WTC11 (cell line): Measurements from ENCODE around the gene FTCD.

Experiments
- CREB1 ChIP-seq: sonication (generic); formaldehyde crosslinking; IDR thresholded peaks from 2 replicates; pipeline ENCODE4 v1.8.0; 2023; ENCODE audit warnings: mild to moderate bottlenecking, missing genetic modification reagents
- FOXP1 ChIP-seq: sonication (generic); formaldehyde crosslinking; IDR thresholded peaks from 2 replicates; pipeline ENCODE4 v1.8.0; 2022; ENCODE audit warnings: missing genetic modification reagents, mild to moderate bottlenecking, moderate library complexity, borderline replicate concordance
- NFE2L1 ChIP-seq: sonication (generic); formaldehyde crosslinking; IDR thresholded peaks from 2 replicates; pipeline ENCODE4 v1.8.1; 2023; ENCODE audit warnings: missing genetic modification reagents
- NR3C1 ChIP-seq: sonication (generic); formaldehyde crosslinking; conservative IDR thresholded peaks from 2 replicates; pipeline ENCODE4 v1.8.1; 2023; ENCODE audit warnings: low read depth, mild to moderate bottlenecking, missing genetic modification reagents
- RELA ChIP-seq: sonication (generic); formaldehyde crosslinking; IDR thresholded peaks from 2 replicates; pipeline ENCODE4 v1.8.1; 2022; ENCODE audit warnings: missing genetic modification reagents, mild to moderate bottlenecking, borderline replicate concordance
- SMAD3 ChIP-seq: sonication (generic); formaldehyde crosslinking; IDR thresholded peaks from 2 replicates; pipeline ENCODE4 v1.8.0; 2022; ENCODE audit warnings: missing genetic modification reagents, mild to moderate bottlenecking, borderline replicate concordance
- ZNF138 ChIP-seq: sonication (generic); formaldehyde crosslinking; conservative IDR thresholded peaks from 2 replicates; pipeline ENCODE4 v1.8.1; 2022; ENCODE audit warnings: mild to moderate bottlenecking, moderate library complexity, missing genetic modification reagents
- TF ChIP-seq, protein P1 (sequence below): fragments of 200-600 bp; IDR thresholded peaks from 2 replicates; pipeline ENCODE4 v1.8.0; 2022; ENCODE audit warnings: antibody characterized with exemption
- TF ChIP-seq, protein P2 (sequence below): sonication (generic); formaldehyde crosslinking; IDR thresholded peaks from 2 replicates; pipeline ENCODE4 v1.8.0; 2022; ENCODE audit warnings: mild to moderate bottlenecking, missing genetic modification reagents
- TF ChIP-seq, protein P3 (sequence below): sonication (generic); formaldehyde crosslinking; IDR thresholded peaks from 2 replicates; pipeline ENCODE4 v1.8.1; 2022; ENCODE audit warnings: mild to moderate bottlenecking, missing genetic modification reagents, moderate library complexity, borderline replicate concordance
- TF ChIP-seq, protein P4 (sequence below): sonication (generic); formaldehyde crosslinking; IDR thresholded peaks from 2 replicates; pipeline ENCODE4 v1.8.1; 2023; ENCODE audit warnings: mild to moderate bottlenecking, missing genetic modification reagents, moderate library complexity

DNA sequence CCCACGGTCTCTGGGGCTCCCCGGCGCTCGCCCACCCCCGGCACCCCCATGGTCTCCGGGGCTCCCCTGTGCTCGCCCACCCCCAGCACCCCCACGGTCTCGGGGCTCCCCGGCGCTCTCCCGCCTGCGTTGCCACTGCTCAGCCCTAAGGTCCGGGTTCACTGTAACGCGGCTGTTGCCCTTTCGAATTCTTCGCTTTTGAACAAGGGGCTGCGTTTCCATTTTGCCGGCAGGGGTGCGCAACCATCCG lies 5.2 kb upstream of the FTCD start:
- TF ChIP-seq, protein P1, sequence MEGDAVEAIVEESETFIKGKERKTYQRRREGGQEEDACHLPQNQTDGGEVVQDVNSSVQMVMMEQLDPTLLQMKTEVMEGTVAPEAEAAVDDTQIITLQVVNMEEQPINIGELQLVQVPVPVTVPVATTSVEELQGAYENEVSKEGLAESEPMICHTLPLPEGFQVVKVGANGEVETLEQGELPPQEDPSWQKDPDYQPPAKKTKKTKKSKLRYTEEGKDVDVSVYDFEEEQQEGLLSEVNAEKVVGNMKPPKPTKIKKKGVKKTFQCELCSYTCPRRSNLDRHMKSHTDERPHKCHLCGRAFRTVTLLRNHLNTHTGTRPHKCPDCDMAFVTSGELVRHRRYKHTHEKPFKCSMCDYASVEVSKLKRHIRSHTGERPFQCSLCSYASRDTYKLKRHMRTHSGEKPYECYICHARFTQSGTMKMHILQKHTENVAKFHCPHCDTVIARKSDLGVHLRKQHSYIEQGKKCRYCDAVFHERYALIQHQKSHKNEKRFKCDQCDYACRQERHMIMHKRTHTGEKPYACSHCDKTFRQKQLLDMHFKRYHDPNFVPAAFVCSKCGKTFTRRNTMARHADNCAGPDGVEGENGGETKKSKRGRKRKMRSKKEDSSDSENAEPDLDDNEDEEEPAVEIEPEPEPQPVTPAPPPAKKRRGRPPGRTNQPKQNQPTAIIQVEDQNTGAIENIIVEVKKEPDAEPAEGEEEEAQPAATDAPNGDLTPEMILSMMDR, result no peak
- TF ChIP-seq CREB1 (CRISPR knock-in tag) (no peak), NR3C1 (no peak), NFE2L1 (CRISPR knock-in tag) (no peak), FOXP1 (CRISPR knock-in tag) (no peak), ZNF138 (CRISPR knock-in tag) (no peak), SMAD3 (CRISPR knock-in tag) (no peak), RELA (CRISPR knock-in tag) (no peak)
- TF ChIP-seq, protein P2, sequence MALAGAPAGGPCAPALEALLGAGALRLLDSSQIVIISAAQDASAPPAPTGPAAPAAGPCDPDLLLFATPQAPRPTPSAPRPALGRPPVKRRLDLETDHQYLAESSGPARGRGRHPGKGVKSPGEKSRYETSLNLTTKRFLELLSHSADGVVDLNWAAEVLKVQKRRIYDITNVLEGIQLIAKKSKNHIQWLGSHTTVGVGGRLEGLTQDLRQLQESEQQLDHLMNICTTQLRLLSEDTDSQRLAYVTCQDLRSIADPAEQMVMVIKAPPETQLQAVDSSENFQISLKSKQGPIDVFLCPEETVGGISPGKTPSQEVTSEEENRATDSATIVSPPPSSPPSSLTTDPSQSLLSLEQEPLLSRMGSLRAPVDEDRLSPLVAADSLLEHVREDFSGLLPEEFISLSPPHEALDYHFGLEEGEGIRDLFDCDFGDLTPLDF (CRISPR knock-in tag), result no peak
- TF ChIP-seq, protein P3, sequence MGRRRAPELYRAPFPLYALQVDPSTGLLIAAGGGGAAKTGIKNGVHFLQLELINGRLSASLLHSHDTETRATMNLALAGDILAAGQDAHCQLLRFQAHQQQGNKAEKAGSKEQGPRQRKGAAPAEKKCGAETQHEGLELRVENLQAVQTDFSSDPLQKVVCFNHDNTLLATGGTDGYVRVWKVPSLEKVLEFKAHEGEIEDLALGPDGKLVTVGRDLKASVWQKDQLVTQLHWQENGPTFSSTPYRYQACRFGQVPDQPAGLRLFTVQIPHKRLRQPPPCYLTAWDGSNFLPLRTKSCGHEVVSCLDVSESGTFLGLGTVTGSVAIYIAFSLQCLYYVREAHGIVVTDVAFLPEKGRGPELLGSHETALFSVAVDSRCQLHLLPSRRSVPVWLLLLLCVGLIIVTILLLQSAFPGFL (CRISPR knock-in tag), result no peak
- TF ChIP-seq, protein P4, sequence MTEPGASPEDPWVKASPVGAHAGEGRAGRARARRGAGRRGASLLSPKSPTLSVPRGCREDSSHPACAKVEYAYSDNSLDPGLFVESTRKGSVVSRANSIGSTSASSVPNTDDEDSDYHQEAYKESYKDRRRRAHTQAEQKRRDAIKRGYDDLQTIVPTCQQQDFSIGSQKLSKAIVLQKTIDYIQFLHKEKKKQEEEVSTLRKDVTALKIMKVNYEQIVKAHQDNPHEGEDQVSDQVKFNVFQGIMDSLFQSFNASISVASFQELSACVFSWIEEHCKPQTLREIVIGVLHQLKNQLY (CRISPR knock-in tag), result no peak
